ENCODE measurements around the gene PRX. TPM values are rescaled to one million over a fixed set of nuclear protein-coding genes. Genes with fewer than 3 reads are reported as not detected.

The PRX gene
- total and polyA plus RNA-seq, 2 of the 13 experiments (the other 11 are each of a cell fraction or from before 2014, with no cell fraction given), result 0.66 TPM

DNA sequence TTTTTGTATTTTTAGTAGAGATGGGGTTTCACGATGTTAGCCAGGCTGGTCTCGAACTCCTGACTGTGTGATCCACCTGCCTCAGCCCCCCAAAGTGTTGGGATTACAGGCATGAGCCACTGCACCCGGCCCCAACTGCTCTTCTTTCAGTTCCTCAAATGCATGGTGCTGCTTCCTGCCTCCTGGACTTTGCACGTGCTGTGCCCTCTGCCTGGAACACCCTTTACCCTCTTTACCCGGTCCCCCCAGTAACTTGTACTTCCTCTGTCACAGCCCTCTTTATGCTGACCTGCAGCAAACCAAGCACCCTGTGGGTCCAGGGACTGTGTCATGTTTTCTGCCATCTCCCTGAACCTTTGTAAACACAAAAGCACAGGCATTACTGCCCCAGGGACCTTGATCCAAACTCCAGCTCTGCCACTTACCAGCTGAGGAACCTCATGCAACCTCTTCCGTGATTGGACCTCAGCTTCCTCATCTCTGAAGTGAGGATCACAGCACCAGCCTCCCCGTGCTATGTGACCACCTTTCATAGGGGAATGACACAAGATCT, 48.6 kb upstream of the PRX start (continued):
- TF ChIP-seq, protein P1, sequence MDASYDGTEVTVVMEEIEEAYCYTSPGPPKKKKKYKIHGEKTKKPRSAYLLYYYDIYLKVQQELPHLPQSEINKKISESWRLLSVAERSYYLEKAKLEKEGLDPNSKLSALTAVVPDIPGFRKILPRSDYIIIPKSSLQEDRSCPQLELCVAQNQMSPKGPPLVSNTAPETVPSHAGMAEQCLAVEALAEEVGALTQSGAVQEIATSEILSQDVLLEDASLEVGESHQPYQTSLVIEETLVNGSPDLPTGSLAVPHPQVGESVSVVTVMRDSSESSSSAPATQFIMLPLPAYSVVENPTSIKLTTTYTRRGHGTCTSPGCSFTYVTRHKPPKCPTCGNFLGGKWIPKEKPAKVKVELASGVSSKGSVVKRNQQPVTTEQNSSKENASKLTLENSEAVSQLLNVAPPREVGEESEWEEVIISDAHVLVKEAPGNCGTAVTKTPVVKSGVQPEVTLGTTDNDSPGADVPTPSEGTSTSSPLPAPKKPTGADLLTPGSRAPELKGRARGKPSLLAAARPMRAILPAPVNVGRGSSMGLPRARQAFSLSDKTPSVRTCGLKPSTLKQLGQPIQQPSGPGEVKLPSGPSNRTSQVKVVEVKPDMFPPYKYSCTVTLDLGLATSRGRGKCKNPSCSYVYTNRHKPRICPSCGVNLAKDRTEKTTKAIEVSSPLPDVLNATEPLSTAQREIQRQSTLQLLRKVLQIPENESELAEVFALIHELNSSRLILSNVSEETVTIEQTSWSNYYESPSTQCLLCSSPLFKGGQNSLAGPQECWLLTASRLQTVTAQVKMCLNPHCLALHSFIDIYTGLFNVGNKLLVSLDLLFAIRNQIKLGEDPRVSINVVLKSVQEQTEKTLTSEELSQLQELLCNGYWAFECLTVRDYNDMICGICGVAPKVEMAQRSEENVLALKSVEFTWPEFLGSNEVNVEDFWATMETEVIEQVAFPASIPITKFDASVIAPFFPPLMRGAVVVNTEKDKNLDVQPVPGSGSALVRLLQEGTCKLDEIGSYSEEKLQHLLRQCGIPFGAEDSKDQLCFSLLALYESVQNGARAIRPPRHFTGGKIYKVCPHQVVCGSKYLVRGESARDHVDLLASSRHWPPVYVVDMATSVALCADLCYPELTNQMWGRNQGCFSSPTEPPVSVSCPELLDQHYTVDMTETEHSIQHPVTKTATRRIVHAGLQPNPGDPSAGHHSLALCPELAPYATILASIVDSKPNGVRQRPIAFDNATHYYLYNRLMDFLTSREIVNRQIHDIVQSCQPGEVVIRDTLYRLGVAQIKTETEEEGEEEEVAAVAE (CRISPR knock-in tag; IDR thresholded peaks at IDR 0.05; ENCODE audit: borderline replicate concordance), result 0 out of 2 replicates have a peak, but pooled peaks have one; percentile 69
- TF ChIP-seq, protein P2, sequence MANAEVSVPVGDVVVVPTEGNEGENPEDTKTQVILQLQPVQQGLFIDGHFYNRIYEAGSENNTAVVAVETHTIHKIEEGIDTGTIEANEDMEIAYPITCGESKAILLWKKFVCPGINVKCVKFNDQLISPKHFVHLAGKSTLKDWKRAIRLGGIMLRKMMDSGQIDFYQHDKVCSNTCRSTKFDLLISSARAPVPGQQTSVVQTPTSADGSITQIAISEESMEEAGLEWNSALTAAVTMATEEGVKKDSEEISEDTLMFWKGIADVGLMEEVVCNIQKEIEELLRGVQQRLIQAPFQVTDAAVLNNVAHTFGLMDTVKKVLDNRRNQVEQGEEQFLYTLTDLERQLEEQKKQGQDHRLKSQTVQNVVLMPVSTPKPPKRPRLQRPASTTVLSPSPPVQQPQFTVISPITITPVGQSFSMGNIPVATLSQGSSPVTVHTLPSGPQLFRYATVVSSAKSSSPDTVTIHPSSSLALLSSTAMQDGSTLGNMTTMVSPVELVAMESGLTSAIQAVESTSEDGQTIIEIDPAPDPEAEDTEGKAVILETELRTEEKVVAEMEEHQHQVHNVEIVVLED (CRISPR knock-in tag; IDR thresholded peaks at IDR 0.05; ENCODE audit: borderline replicate concordance), result no peak
- TF ChIP-seq ZNF839 (CRISPR knock-in tag; IDR thresholded peaks at IDR 0.05; ENCODE audit: borderline replicate concordance), result no peak
- TF ChIP-seq MAFK (conservative IDR thresholded peaks at IDR 0.05 in 1 of 2, IDR thresholded peaks at IDR 0.05 in 1 of 2; ENCODE audit: low read length in 2 of 2), result peak; percentile 20 to 45; a peak in 2 of 4 replicates
- no peak for TF ChIP-seq ZNF160 (CRISPR knock-in tag; IDR thresholded peaks at IDR 0.05)
- TF ChIP-seq POLR2AphosphoS5 (IDR thresholded peaks at IDR 0.05; ENCODE audit: low read depth, low read length), result no peak
- no peak for TF ChIP-seq ZFX (CRISPR knock-in tag; IDR thresholded peaks at IDR 0.05; ENCODE audit: low read depth)
- peak; percentile 88 for TF ChIP-seq MTF1 (CRISPR knock-in tag; IDR thresholded peaks at IDR 0.05)
- TF ChIP-seq ZNF614 (CRISPR knock-in tag; IDR thresholded peaks at IDR 0.05; ENCODE audit: borderline replicate concordance), result no peak
- TF ChIP-seq ESRRA (CRISPR knock-in tag; IDR thresholded peaks at IDR 0.05; ENCODE audit: low read depth), result peak; percentile 82; the same call in 1 of the 2 replicates
- peak; percentile 82 for TF ChIP-seq ZNF292 (CRISPR knock-in tag; IDR thresholded peaks at IDR 0.05; ENCODE audit: borderline replicate concordance, low read depth)
- peak; percentile 34; the same call in 1 of the 2 replicates for TF ChIP-seq RFXAP (CRISPR knock-in tag; IDR thresholded peaks at IDR 0.05; ENCODE audit: borderline replicate concordance)
- no peak; the same call in 1 of the 2 replicates for TF ChIP-seq ZNF670 (CRISPR knock-in tag; IDR thresholded peaks at IDR 0.05; ENCODE audit: borderline replicate concordance)
- TF ChIP-seq, protein P3, sequence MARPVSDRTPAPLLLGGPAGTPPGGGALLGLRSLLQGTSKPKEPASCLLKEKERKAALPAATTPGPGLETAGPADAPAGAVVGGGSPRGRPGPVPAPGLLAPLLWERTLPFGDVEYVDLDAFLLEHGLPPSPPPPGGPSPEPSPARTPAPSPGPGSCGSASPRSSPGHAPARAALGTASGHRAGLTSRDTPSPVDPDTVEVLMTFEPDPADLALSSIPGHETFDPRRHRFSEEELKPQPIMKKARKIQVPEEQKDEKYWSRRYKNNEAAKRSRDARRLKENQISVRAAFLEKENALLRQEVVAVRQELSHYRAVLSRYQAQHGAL (CRISPR knock-in tag; IDR thresholded peaks at IDR 0.05; ENCODE audit: not compliant biosample characterization), result no peak
- no peak for TF ChIP-seq MBNL3 (CRISPR knock-in tag; conservative IDR thresholded peaks at IDR 0.05)
- TF ChIP-seq, protein P4, sequence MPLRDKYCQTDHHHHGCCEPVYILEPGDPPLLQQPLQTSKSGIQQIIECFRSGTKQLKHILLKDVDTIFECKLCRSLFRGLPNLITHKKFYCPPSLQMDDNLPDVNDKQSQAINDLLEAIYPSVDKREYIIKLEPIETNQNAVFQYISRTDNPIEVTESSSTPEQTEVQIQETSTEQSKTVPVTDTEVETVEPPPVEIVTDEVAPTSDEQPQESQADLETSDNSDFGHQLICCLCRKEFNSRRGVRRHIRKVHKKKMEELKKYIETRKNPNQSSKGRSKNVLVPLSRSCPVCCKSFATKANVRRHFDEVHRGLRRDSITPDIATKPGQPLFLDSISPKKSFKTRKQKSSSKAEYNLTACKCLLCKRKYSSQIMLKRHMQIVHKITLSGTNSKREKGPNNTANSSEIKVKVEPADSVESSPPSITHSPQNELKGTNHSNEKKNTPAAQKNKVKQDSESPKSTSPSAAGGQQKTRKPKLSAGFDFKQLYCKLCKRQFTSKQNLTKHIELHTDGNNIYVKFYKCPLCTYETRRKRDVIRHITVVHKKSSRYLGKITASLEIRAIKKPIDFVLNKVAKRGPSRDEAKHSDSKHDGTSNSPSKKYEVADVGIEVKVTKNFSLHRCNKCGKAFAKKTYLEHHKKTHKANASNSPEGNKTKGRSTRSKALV (CRISPR knock-in tag; IDR thresholded peaks at IDR 0.05), result no peak
- no peak for TF ChIP-seq ZNF570 (CRISPR knock-in tag; IDR thresholded peaks at IDR 0.05; ENCODE audit: borderline replicate concordance)
- no peak for TF ChIP-seq REPIN1 (CRISPR knock-in tag; IDR thresholded peaks at IDR 0.05; ENCODE audit: borderline replicate concordance, low read depth)
- TF ChIP-seq SP4 (CRISPR knock-in tag; IDR thresholded peaks at IDR 0.05), result peak; percentile 48; the same call in 1 of the 2 replicates
- TF ChIP-seq ZNF792 (CRISPR knock-in tag; IDR thresholded peaks at IDR 0.05), result 0 out of 2 replicates have a peak, but pooled peaks have one; percentile 14
- TF ChIP-seq ZNF496 (CRISPR knock-in tag; IDR thresholded peaks at IDR 0.05; ENCODE audit: insufficient replicate concordance), result no peak

All from HepG2 (cell line).